DND-41 (cell line): ENCODE results near the gene TLR8.

ENCODE experiments used
- EZH2 ChIP-seq: IDR thresholded peaks from 3 replicates; pipeline ENCODE4 v1.6.1; 2012; ENCODE audit warnings: borderline replicate concordance, low read depth, mild to moderate bottlenecking, moderate library complexity, low read length, inconsistent platforms; ENCODE audit not compliant: severe bottlenecking
- TF ChIP-seq, protein P1 (sequence below): IDR thresholded peaks from 2 replicates; pipeline ENCODE4 v1.5.1; 2012; ENCODE audit warnings: borderline replicate concordance, low read length, moderate library complexity, mild to moderate bottlenecking; ENCODE audit not compliant: poor library complexity, severe bottlenecking; ENCODE audit errors: extremely low read depth

DNA sequence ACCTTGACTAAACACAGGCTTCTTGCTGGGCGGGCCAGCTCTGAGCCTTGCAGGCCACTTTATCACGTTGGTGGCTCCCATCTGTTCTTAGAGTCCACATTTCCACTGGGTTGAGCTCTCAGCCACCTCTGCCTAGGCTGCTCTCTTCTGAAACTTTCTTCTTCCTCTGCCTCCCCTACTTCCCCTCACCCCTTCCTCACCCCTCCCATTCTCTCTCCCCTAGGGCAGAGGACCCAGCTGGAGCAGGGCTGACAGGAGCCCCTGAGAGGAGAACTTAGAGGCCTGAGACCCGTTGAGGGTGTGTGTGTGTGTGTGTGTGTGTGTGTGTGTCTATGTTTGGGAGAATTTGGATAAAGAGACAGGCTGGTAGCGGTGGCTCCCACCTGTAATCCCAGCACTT lies 48.6 kb downstream of the TLR8 start:
- TF ChIP-seq, protein P1, sequence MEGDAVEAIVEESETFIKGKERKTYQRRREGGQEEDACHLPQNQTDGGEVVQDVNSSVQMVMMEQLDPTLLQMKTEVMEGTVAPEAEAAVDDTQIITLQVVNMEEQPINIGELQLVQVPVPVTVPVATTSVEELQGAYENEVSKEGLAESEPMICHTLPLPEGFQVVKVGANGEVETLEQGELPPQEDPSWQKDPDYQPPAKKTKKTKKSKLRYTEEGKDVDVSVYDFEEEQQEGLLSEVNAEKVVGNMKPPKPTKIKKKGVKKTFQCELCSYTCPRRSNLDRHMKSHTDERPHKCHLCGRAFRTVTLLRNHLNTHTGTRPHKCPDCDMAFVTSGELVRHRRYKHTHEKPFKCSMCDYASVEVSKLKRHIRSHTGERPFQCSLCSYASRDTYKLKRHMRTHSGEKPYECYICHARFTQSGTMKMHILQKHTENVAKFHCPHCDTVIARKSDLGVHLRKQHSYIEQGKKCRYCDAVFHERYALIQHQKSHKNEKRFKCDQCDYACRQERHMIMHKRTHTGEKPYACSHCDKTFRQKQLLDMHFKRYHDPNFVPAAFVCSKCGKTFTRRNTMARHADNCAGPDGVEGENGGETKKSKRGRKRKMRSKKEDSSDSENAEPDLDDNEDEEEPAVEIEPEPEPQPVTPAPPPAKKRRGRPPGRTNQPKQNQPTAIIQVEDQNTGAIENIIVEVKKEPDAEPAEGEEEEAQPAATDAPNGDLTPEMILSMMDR = no peak
- TF ChIP-seq EZH2 = no peak
